K562 (cell line): ENCODE measurements around the gene PKP1. TPM values are rescaled to one million over a fixed set of nuclear protein-coding genes. Genes with fewer than 3 reads are reported as not detected.
A peak's percentile ranks its signal among the peaks of the same experiment; 100 is the strongest.

Experiments used
- ATAC-seq: fragments of 200-7000 bp; cut with Tn5 transposase; 3 replicates; pipeline ENCODE4 v1.9.1; 2020; ENCODE audit warnings: moderate library complexity
- BruUV-seq: library from RNA; stranded (reverse); fragments of 400-500 nt; replicated peaks from 2 replicates; lab custom pipeline; 2021; lab: Mats Ljungman, UMichigan
- CTCF ChIA-PET: fragments of 300-600 bp; formaldehyde crosslinking; extraction: SDS; loops from one replicate; lab custom pipeline; 2021; ENCODE audit warnings: low intra/inter-chr PET ratio; lab: Yijun Ruan, JAX
- POLR2A ChIA-PET: fragments of 300-600, 350-650 bp; sonication (Branson Sonifier 250); formaldehyde crosslinking; extraction: SDS; loops from one replicate; lab custom pipeline; 2021; ENCODE audit warnings: antibody characterized with exemption, inconsistent platforms; lab: Yijun Ruan, JAX
- DNase-seq, 4 experiments: peaks; one replicate each; pipeline versions ENCODE4 v3.0.0 to v3.0.0-alpha.2; 2011 to 2018; ENCODE audit warnings: low spot score in 3 of 4, mixed read lengths in 3 of 4; ENCODE audit errors: extremely low read depth in 1 of 4
- FAIRE-seq: peaks from 2 replicates; lab custom pipeline; 2011; peaks lifted over from hg19 to GRCh38; lab: Jason Lieb, UNC
- H2AFZ ChIP-seq: 2 replicates; pipeline ENCODE4 v1.6.0; 2011; ENCODE audit warnings: low read depth, low read length, control low read depth, inconsistent platforms
- H3K27ac ChIP-seq: fragments of 200-600 bp; 3 replicates; pipeline ENCODE4 v1.8.0; 2011; ENCODE audit warnings: low read depth, mild to moderate bottlenecking, control low read depth, inconsistent platforms, low read length, moderate library complexity, mixed read lengths; ENCODE audit errors: extremely low read depth
- H3K27me3 ChIP-seq, 2 experiments: fragments of 300-600 bp in 1 of 2; 2 replicates in 1 of 2; 3 replicates in 1 of 2; pipeline versions ENCODE4 v1.6.0 to v1.8.0; 2011; ENCODE audit warnings: inconsistent platforms in 2 of 2, low read length in 2 of 2, mild to moderate bottlenecking in 1 of 2, mixed read lengths in 1 of 2, moderate library complexity in 1 of 2; ENCODE audit not compliant: control insufficient read depth in 2 of 2, insufficient read depth in 2 of 2
- H3K36me3 ChIP-seq: fragments of 300-600 bp; 3 replicates; pipeline ENCODE4 v1.8.0; 2011; ENCODE audit warnings: mild to moderate bottlenecking, low read length, inconsistent platforms; ENCODE audit not compliant: control insufficient read depth, insufficient read depth
- H3K4me1 ChIP-seq, 2 experiments: fragments of 200-600 bp in 1 of 2; replicated peaks in 1 of 2; 2 replicates in 1 of 2; 3 replicates in 1 of 2; pipeline versions ENCODE4 v1.5.1 to v1.8.0; 2011; ENCODE audit warnings: inconsistent platforms in 2 of 2, low read length in 2 of 2, mild to moderate bottlenecking in 1 of 2, mixed read lengths in 1 of 2, moderate library complexity in 1 of 2; ENCODE audit not compliant: control insufficient read depth in 2 of 2, insufficient read depth in 2 of 2
- H3K4me2 ChIP-seq: 2 replicates; pipeline ENCODE4 v1.6.1; 2011; ENCODE audit warnings: low read length, control low read depth, inconsistent platforms, mixed read lengths; ENCODE audit not compliant: insufficient read depth
- H3K4me3 ChIP-seq: fragments of 200-600 bp; sonication (generic), shearing (Covaris generic); 2 replicates; pipeline ENCODE4 v1.5.1; 2016; ENCODE audit warnings: control low read depth, inconsistent platforms
- H3K79me2 ChIP-seq: fragments of 200-600 bp; 3 replicates; pipeline ENCODE4 v1.8.0; 2011; ENCODE audit warnings: low read length, inconsistent platforms; ENCODE audit not compliant: control insufficient read depth, insufficient read depth
- H3K9ac ChIP-seq, 2 experiments: 2 replicates each; pipeline versions ENCODE4 v1.6.0 to v1.6.1; 2011; ENCODE audit warnings: low read depth in 2 of 2, low read length in 2 of 2, control low read depth in 1 of 2, inconsistent platforms in 1 of 2, mild to moderate bottlenecking in 1 of 2, mixed read lengths in 1 of 2; ENCODE audit not compliant: insufficient read depth in 1 of 2
- H3K9me1 ChIP-seq: one replicate; pipeline ENCODE4 v1.6.0; 2011; ENCODE audit warnings: inconsistent platforms, mild to moderate bottlenecking, low read length, moderate library complexity; ENCODE audit not compliant: control insufficient read depth, insufficient read depth
- H3K9me3 ChIP-seq: replicated peaks from 2 replicates; pipeline ENCODE4 v1.5.1; 2011; ENCODE audit warnings: low read depth, low read length, inconsistent platforms; ENCODE audit not compliant: control insufficient read depth, insufficient read depth
- H4K20me1 ChIP-seq: replicated peaks from 2 replicates; pipeline ENCODE4 v1.6.1; 2011; ENCODE audit warnings: low read length, inconsistent platforms, mixed read lengths; ENCODE audit not compliant: control insufficient read depth, insufficient read depth
- CBX8 ChIP-seq: fragments of 200-600 bp; sonication (generic); IDR thresholded peaks from 2 replicates; pipeline ENCODE4 v1.6.1; 2012; ENCODE audit warnings: borderline replicate concordance, mixed run types, low read depth, mild to moderate bottlenecking, moderate library complexity, mixed read lengths, low read length, control low read depth, inconsistent platforms; ENCODE audit not compliant: poor library complexity, severe bottlenecking; ENCODE audit errors: extremely low read depth
- CCNT2 ChIP-seq: IDR thresholded peaks from 2 replicates; pipeline ENCODE4 v1.6.1; 2011; ENCODE audit warnings: borderline replicate concordance, low read depth, mild to moderate bottlenecking, moderate library complexity, mixed read lengths, low read length; ENCODE audit not compliant: insufficient read length; ENCODE audit errors: extremely low read depth
- GTF2A2 ChIP-seq: IDR thresholded peaks from 2 replicates; pipeline ENCODE4 v1.6.1; 2016; ENCODE audit warnings: mild to moderate bottlenecking, missing genetic modification characterization, missing compliant biosample characterization
- HMGN3 ChIP-seq: IDR thresholded peaks from 2 replicates; pipeline ENCODE4 v1.6.1; 2011; ENCODE audit warnings: borderline replicate concordance, low read depth, mild to moderate bottlenecking, mixed read lengths, low read length; ENCODE audit not compliant: insufficient read length; ENCODE audit errors: extremely low read depth
- RNF2 ChIP-seq: sonication (generic); IDR thresholded peaks from 2 replicates; pipeline ENCODE4 v1.6.1; 2016
- ZNF561 ChIP-seq: fragments of 450-650 bp; formaldehyde crosslinking; conservative IDR thresholded peaks from 2 replicates; pipeline ENCODE4 v1.4.0; 2020; ENCODE audit warnings: mild to moderate bottlenecking, moderate library complexity
- WGBS: fragments of 100-300 bp; shearing (Covaris generic); methylation state at CpG from one replicate; pipeline ENCODE4 v1.1.6; 2016; ENCODE audit warnings: low coverage, mixed read lengths; ENCODE audit not compliant: insufficient coverage; ENCODE audit errors: missing lambda C conversion rate; 5-methylcytosine and 5-hydroxymethylcytosine counted together
- in situ Hi-C: fragments of 300-500 bp; cut with MboI; formaldehyde crosslinking; loops from 4 replicates; pipeline ENCODE4 v1.15.0; 2018; ENCODE audit warnings: inconsistent platforms, mixed read lengths
- intact Hi-C: fragments of 100-400 bp; cut with micrococcal nuclease; formaldehyde crosslinking; loops from 2 replicates; pipeline ENCODE4 v1.14.2; 2022
- polyA plus RNA-seq, 8 experiments: library from polyadenylated mRNA; depleted of rRNA in 4 of 8; stranded (reverse) in 5 of 8; unstranded in 3 of 8; fragments of >200 nt; fragmentation: Nextera tagmentation in 2 of 8; fragmentation: Illumina TruSeq in 1 of 8; extraction: Ambion mirVana in 2 of 8; extraction: Trizol in 1 of 8; gene quantifications; 2 replicates each; pipeline versions ENCODE4 v1.2.1 to v1.2.3, GENCODE V29; 2011 to 2014; ENCODE audit warnings: inconsistent platforms in 1 of 8, missing spikeins in 1 of 8
- total RNA-seq, 7 experiments: library from RNA; depleted of rRNA in 6 of 7; stranded (reverse); fragments of >200 nt in 6 of 7; fragmentation: Illumina TruSeq in 2 of 7; extraction: Trizol in 2 of 7; gene quantifications; 2 replicates each; pipeline versions ENCODE4 v1.2.1 to v1.2.3, GENCODE V29; 2011 to 2021; ENCODE audit warnings: low replicate concordance in 1 of 7
- TF ChIP-seq, protein P1 (sequence below): fragments of 250-450 bp; sonication (Bioruptor Pico); IDR thresholded peaks from 2 replicates; pipeline ENCODE4 v1.4.0; 2020; ENCODE audit warnings: mild to moderate bottlenecking, moderate library complexity

Gene PKP1
- total and polyA plus RNA-seq, 9 of the 15 experiments (the other 6 are each of a cell fraction or from before 2014, with no cell fraction given), result not detected

DNA sequence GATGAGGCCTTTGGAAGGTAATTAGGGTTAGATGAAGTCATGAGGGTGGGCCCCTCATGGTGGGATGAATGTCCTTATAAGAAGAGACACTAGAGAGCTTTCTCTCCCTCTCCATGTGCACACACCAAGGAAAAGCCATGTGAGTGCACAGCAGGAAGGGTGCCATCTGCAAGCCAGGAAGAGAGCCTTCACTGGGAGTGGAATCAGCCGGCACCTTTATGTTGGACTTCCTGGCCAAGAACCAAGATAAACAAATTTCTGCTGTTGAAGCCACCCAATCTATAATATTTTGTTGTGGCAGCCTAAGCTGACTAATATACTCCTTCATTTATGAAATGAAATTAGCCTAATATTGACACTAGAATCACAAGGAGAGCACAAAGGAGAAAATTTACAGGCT lies 38.2 kb upstream of the PKP1 start:
- no peak for FAIRE-seq
- Histone ChIP-seq H2AFZ (no peak overlapping the region), H3K27me3 (peaks cover 0 to 9% of the 10 kb centered on the region in 2 experiments; a peak in 3 of 5 replicates), H4K20me1 (no peaks in the 10 kb centered on the region), H3K4me2 (no peak overlapping the region)
- DNase-seq, result no peak
- POLR2A ChIA-PET, result no interaction called here
- no peak for TF ChIP-seq ZNF561 (CRISPR knock-in tag)
- no peak for TF ChIP-seq GTF2A2 (tag)
- TF ChIP-seq RNF2, result no peak
- TF ChIP-seq CCNT2, result no peak
- no peak for TF ChIP-seq HMGN3
- TF ChIP-seq, protein P1, sequence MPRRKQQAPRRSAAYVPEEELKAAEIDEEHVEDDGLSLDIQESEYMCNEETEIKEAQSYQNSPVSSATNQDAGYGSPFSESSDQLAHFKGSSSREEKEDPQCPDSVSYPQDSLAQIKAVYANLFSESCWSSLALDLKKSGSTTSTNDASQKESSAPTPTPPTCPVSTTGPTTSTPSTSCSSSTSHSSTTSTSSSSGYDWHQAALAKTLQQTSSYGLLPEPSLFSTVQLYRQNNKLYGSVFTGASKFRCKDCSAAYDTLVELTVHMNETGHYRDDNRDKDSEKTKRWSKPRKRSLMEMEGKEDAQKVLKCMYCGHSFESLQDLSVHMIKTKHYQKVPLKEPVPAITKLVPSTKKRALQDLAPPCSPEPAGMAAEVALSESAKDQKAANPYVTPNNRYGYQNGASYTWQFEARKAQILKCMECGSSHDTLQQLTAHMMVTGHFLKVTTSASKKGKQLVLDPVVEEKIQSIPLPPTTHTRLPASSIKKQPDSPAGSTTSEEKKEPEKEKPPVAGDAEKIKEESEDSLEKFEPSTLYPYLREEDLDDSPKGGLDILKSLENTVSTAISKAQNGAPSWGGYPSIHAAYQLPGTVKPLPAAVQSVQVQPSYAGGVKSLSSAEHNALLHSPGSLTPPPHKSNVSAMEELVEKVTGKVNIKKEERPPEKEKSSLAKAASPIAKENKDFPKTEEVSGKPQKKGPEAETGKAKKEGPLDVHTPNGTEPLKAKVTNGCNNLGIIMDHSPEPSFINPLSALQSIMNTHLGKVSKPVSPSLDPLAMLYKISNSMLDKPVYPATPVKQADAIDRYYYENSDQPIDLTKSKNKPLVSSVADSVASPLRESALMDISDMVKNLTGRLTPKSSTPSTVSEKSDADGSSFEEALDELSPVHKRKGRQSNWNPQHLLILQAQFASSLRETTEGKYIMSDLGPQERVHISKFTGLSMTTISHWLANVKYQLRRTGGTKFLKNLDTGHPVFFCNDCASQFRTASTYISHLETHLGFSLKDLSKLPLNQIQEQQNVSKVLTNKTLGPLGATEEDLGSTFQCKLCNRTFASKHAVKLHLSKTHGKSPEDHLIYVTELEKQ, result no peak
- TF ChIP-seq CBX8, result peak; percentile 34
- TF ChIP-seq, all 486 proteins: peak for 1
- H3K79me2 ChIP-seq, result no peaks in the 10 kb centered on the region
- ATAC-seq, result no peak
- H3K9me3 ChIP-seq, result no peaks in the 10 kb centered on the region
- no peak overlapping the region for H3K9ac ChIP-seq
- no TSS peak for BruUV-seq
- intact Hi-C loops (no loop called here), in situ Hi-C loops (no loop called here)
- whole genome bisulfite sequencing, result 0% methylated on average over 1 of the region's 1 CpG
- H3K4me1 ChIP-seq, result no peaks in the 10 kb centered on the region
- no peaks in the 10 kb centered on the region for H3K36me3 ChIP-seq
- CTCF ChIA-PET, result no interaction called here
- no peak overlapping the region for H3K4me3 ChIP-seq
- H3K27ac ChIP-seq, result no peak overlapping the region
- no peaks in the 10 kb centered on the region for H3K9me1 ChIP-seq
